ENCODE measurements around the gene PGAM1.

PGAM1 gene

DNA sequence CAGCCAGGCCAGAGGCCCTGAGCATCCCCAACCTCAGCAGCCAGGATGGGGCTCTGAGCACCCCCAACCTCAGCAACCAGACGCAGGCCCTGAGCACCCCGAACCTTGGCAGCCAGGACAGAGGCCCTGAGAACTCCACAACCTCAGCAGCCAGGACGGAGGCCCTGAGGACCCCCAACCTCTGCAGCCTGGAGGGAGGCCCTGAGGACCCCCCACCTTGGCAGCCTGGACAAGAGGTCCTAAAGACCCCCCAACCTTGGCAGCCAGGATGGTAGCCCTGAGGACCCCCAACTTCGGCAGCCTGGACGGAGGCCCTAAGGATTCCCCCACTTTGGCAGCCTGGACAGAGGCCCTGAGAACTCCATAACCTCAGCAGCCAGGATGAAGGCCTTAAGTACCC, 41.8 kb upstream of the PGAM1 start:
- DNase-seq (ENCODE audit: low read depth), result no peak
- H3K4me3 ChIP-seq (ENCODE audit: low read length), result no peak overlapping the region
- TF ChIP-seq, protein P1, sequence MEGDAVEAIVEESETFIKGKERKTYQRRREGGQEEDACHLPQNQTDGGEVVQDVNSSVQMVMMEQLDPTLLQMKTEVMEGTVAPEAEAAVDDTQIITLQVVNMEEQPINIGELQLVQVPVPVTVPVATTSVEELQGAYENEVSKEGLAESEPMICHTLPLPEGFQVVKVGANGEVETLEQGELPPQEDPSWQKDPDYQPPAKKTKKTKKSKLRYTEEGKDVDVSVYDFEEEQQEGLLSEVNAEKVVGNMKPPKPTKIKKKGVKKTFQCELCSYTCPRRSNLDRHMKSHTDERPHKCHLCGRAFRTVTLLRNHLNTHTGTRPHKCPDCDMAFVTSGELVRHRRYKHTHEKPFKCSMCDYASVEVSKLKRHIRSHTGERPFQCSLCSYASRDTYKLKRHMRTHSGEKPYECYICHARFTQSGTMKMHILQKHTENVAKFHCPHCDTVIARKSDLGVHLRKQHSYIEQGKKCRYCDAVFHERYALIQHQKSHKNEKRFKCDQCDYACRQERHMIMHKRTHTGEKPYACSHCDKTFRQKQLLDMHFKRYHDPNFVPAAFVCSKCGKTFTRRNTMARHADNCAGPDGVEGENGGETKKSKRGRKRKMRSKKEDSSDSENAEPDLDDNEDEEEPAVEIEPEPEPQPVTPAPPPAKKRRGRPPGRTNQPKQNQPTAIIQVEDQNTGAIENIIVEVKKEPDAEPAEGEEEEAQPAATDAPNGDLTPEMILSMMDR (IDR thresholded peaks at IDR 0.05; ENCODE audit: insufficient read depth, low read depth, low read length, missing control alignments), result no peak

DNA sequence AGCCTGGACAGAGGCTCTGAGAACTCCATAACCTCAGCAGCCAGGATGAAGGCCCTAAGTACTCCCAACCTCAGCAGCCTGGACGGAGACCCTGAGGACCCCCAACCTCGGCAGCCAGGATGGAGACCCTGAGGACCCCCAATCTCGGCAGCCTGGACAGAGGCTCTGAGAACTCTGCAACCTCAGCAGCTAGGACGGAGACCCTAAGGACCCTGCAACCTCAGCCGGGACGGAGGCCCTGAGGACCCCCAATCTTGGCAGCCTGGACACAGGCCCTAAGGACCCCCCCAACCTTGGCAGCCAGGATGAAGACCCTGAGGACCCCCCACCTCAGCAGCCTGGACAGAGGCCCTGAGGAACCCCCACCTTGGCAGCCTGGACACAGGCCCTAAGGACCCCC, 41.4 kb upstream of the PGAM1 start:
- H3K4me3 ChIP-seq (ENCODE audit: low read length), result no peak overlapping the region
- TF ChIP-seq, protein P1 (IDR thresholded peaks at IDR 0.05; ENCODE audit: insufficient read depth, low read depth, low read length, missing control alignments), result no peak
- DNase-seq (ENCODE audit: low read depth), result no peak

DNA sequence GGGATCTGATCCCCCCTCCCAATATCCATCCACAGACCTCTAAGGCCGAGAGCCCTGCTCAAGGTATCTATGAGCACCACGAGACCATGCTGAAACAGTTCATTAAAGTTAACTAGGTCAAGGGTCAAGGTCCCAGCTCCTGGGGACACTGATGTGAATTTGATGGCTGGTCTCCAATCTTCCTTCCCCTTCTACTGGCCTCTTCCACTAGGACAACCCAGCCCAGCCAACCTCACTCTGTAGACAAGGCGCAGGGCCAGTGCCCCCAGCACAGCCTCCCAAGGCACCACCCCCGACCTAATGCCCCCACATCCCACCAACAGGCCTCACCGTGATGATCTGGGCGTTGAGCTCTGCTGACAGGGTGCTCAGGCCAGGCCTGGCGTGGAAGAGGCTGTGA, 40.4 kb upstream of the PGAM1 start:
- DNase-seq (ENCODE audit: low read depth), result no peak
- no peak overlapping the region for H3K4me3 ChIP-seq (ENCODE audit: low read length)
- TF ChIP-seq, protein P1 (IDR thresholded peaks at IDR 0.05; ENCODE audit: insufficient read depth, low read depth, low read length, missing control alignments), result no peak

DNA sequence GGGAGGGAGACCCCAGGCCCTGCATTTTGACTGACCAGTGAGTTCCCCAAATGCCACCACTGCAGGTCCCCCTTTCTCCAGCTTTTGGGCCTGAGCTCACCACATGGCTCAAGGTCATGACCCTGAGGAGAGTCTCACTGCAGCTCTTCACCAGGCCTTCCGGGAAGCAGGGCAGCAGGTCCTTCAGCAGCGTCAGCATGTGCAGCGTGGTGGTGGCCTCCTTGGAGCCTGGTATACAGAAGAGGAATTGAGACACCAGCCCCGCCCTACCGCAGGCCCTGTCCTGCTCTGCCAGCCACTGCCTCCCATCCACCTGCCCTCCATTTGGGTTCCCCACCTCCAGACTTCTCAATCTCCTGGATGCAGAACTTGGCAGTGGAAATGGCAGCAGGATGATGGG, 37.8 kb upstream of the PGAM1 start:
- TF ChIP-seq, protein P1 (IDR thresholded peaks at IDR 0.05; ENCODE audit: insufficient read depth, low read depth, low read length, missing control alignments), result no peak

DNA sequence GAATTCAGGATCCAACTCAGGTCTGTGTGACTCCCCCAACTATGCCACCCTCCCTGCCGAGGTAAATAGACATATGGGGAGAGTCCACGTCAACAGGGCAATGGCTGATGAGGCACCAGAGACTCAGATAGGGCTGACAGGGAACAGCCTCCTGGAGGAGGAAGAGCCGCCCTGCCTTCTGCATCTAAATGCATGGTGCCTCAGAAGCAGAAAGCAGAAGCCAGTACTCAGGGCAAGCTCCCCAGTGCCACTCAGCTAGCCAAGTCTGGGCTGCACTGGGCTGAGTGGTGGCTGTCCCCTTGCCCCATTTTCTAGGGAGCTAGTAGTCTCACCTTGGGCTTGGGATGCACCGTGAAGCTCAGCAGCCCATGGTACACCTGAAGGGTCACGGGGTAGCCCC, 35.9 kb upstream of the PGAM1 start:
- no peak for DNase-seq (ENCODE audit: low read depth)
- H3K4me3 ChIP-seq (ENCODE audit: low read length), result no peak overlapping the region

More for the DNA sequence above, 37.8 kb upstream of the PGAM1 start:
- H3K4me3 ChIP-seq (ENCODE audit: low read length), result no peak overlapping the region
- no peak for DNase-seq (ENCODE audit: low read depth)

DNA sequence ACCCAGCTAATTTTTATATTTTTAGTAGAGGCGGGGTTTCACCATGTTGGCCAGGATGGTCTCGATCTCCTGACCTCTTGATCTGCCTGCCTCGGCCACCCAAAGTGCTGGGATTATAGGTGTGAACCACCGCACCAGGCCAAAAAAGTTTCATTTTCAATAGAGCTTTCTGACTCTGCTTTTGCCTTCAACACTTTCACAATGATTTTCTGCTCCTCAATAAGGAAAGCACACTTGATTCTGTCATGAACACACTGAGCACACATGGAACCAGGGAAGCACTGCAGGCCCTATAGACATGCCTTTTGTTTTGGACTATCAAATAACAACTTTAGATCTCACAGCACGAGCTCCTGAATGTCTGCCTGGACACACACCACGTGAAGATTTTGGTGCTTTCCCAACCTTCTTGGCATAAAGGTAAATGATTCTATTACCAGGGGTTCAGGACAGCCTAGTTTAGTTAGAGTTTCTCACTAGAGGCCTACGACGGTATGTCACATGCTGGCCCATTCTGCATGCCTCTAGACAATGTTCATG, 32.9 kb upstream of the PGAM1 start:
- DNase-seq (ENCODE audit: low read depth), result no peak
- no peak overlapping the region for H3K4me3 ChIP-seq (ENCODE audit: low read length)
- TF ChIP-seq, protein P1 (IDR thresholded peaks at IDR 0.05; ENCODE audit: insufficient read depth, low read depth, low read length, missing control alignments), result no peak

More for the DNA sequence above, 35.9 kb upstream of the PGAM1 start:
- TF ChIP-seq, protein P1 (IDR thresholded peaks at IDR 0.05; ENCODE audit: insufficient read depth, low read depth, low read length, missing control alignments), result no peak

DNA sequence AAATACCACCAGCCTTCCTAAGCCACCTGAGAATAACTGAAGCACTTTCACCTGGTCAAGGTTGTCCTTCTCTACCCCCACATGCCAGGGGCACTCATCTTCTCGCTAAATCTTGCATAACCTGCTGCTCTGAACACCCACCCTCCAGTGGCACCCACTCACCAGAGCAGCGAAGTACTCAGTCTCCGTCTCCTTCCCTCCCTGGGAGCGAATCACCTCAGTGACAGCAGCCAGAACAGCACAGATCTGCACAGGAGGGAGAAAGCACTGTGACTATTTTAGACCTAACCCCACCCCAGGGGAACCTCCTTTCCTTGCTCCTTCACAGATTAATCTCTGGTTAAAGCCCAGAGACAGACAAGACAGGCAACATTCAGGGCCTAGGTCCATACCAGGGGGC, 29.9 kb upstream of the PGAM1 start:
- DNase-seq (ENCODE audit: low read depth), result no peak
- no peak overlapping the region for H3K4me3 ChIP-seq (ENCODE audit: low read length)
- TF ChIP-seq, protein P1 (IDR thresholded peaks at IDR 0.05; ENCODE audit: insufficient read depth, low read depth, low read length, missing control alignments), result no peak
